HG03469 (cell line): ENCODE measurements around the gene CD86.
A peak's percentile ranks its signal among the peaks of the same experiment; 100 is the strongest.
"Not testable (repeated sequence)": the region's sequence is repeated elsewhere in the genome, so short reads cannot be mapped to it uniquely, and the experiment has no call there.

Source experiments
- ATAC-seq: cut with Tn5 transposase; IDR thresholded peaks from one replicate; pipeline ENCODE4 v1.9.1; 2021; ENCODE audit warnings: mild to moderate bottlenecking, moderate library complexity, moderate number of reproducible peaks; ENCODE audit not compliant: unreplicated experiment

CD86 gene

DNA sequence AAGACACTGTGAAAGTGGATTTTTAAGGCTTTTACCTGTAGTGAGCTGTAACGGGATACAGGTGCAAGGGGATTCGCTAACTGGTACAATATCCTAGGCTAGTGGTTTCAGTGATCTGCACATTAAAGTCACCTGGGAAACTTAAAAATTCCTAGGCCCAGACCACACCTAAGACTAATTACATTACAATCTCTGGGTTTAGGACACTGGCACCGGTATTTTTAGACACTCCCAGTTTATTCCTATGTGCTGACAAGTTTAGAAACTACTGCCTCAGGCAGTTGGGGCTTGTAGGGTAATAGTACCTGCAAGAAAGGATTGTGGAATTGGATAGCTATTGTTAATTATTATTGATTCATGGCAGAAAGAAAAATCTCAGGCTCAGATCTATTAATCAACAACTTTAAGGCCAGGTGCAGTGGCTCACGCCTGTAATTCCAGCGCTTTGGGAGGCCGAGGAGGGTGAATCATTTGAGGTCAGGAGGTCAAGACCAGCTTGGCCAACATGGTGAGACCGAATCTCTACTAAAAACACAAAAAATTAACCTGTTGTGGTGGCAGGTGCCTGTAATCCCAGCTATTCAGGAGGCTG lies 77.9 kb downstream of the CD86 start:
- ATAC-seq = no peak

- peak; percentile 59 for ATAC-seq
Observed at GRCh38 chr3:122146466-122146865, 91.3 kb downstream of the CD86 start.

- ATAC-seq = no peak
Observed at GRCh38 chr3:122148941-122149627, 93.9 kb downstream of the CD86 start.

DNA sequence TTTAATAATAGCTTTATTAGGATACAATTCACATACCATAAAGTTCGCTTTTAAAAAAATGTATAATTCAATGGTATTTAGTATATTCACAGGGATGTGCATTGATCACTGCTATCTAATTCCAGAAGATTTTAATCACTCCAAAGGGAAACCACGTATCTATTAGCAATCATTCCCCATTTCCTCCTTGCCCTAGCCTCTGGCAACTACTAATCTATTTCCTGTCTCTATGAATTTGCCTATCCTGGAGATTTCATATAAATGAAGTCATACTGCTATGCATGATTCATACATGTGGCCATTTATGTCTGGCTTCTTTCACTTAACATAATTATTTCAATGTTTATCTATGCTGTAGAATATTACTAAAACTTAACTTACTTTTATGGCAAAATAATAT lies 96.3 kb downstream of the CD86 start:
- no peak for ATAC-seq

- ATAC-seq = not testable (repeated sequence)
Observed at GRCh38 chr3:122164983-122165382, 109.8 kb downstream of the CD86 start.

DNA sequence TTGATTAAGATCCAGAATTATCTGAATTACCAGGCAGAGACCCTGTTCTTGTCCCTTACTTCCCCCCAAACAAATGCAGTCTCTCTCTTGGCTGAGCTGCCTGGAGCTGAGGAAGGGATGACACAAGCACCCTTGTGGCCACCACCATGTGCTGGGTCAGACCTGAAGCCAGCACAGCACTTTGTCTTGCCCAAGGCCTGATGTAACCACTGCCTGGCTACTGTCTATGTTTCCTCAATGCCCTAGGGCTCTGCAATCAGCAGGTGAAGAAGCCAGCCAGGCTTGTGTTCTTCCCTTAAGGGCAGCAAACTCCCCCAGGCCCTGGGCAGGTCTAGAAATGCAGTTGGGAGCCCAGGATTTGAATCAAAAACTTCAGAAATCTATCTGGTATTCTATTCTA lies 112.5 kb downstream of the CD86 start:
- ATAC-seq = no peak

DNA sequence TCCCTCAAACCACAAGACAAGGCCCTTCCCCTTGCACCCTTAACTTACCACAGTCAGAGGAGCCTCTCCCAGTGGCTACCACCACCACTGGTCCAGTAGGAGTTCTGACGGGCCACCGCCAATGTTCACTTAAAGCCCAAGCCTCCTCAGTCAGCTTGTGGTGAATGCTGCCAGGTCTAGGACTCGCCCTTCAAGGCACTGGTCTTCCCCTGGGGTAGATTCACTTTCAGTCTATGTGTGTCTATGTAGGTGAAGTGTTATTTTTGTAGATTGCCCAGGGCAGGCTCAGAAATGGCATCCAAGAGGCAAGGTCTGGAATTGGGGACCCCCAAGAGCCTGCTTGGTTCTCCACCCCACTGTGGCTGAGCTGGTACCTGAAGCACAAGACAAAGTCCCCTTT lies 112.9 kb downstream of the CD86 start:
- ATAC-seq = no peak

GRCh38 chr3:122169911-122170310 lies 114.7 kb downstream of the CD86 start:
- no peak for ATAC-seq
